Adrenal gland (tissue), 12 donors: ENCODE results near the gene GSX2. TPM values are rescaled to one million over a fixed set of nuclear protein-coding genes. Genes with fewer than 3 reads are reported as not detected.
A peak's percentile ranks its signal among the peaks of the same experiment; 100 is the strongest.

Source experiments
- DNase-seq, 7 donors: peaks; one replicate each; pipeline ENCODE4 v3.0.0-alpha.2; 2019 to 2020
- H3K27ac ChIP-seq, 5 donors: fragments of 200-600 bp; sonication (generic) in 4 of 5; 1 replicate in 3 of 5; 2 replicates in 2 of 5; pipeline versions ENCODE4 v1.5.1 to v1.8.0; 2016 to 2020; ENCODE audit warnings: mild to moderate bottlenecking in 1 of 5
- H3K27me3 ChIP-seq: fragments of 200-600 bp; 2 replicates; pipeline ENCODE4 v1.8.0; 2021
- H3K36me3 ChIP-seq, 2 donors: fragments of 200-600 bp; replicated peaks in 1 of 2; 1 replicate in 1 of 2; 2 replicates in 1 of 2; pipeline versions ENCODE4 v1.5.1 to v1.8.0; 2018 to 2022
- H3K4me1 ChIP-seq, 2 donors: fragments of 200-600 bp; replicated peaks in 1 of 2; 1 replicate in 1 of 2; 2 replicates in 1 of 2; pipeline versions ENCODE4 v1.5.1 to v1.8.0; 2018 to 2021
- H3K4me3 ChIP-seq, 4 donors: fragments of 200-600 bp; sonication (generic) in 3 of 4; one replicate each; pipeline ENCODE4 v1.5.1; 2016 to 2018
- H3K9me3 ChIP-seq, 3 donors: fragments of 200-600 bp; sonication (generic) in 1 of 3; replicated peaks in 1 of 3; 1 replicate in 2 of 3; 2 replicates in 1 of 3; pipeline versions ENCODE4 v1.5.1 to v1.8.0; 2016 to 2021
- POLR2A ChIP-seq, 2 donors: fragments of 450-650 bp; IDR thresholded peaks; one replicate each; pipeline ENCODE4 v1.6.1; 2017; ENCODE audit warnings: antibody characterized with exemption in 2 of 2, mild to moderate bottlenecking in 2 of 2, moderate library complexity in 1 of 2
- WGBS, 4 donors: extraction: QIAGEN DNeasy Blood & Tissue Kit in 2 of 4; methylation state at CpG; one replicate each; pipeline versions ENCODE4 v1.1.5 to v1.1.7; 2013 to 2017; 5-methylcytosine and 5-hydroxymethylcytosine counted together
- intact Hi-C, 2 donors: fragments of 100-400 bp; cut with DNase I; formaldehyde crosslinking; loops; one replicate each; pipeline versions ENCODE4 v1.14.1 to v1.15.0; 2022 to 2023
- polyA plus RNA-seq, 3 donors: library from polyadenylated mRNA; stranded (reverse); fragments of 200-250 nt in 2 of 3; fragments of 350-450 nt in 1 of 3; fragmentation: Illumina TruSeq in 1 of 3; extraction: RNeasy Lipid Tissue Mini Kit (QIAGEN cat#74804) in 1 of 3; gene quantifications; one replicate each; pipeline ENCODE4 v1.2.3, GENCODE V29; 2013 to 2014
- total RNA-seq, 9 donors: library from RNA; depleted of rRNA in 4 of 9; stranded (reverse); fragments of >200 nt in 4 of 9; fragments of 120-200 nt in 1 of 9; fragmentation: NEBNext Ultra II Directional in 1 of 9; extraction: Animal tissue kit (Norgen Biotek cat#: 25700) in 1 of 9; gene quantifications; one replicate each; pipeline versions ENCODE4 v1.1.0 to v1.2.4, GENCODE V29; 2013 to 2023
- TF ChIP-seq, protein P1 (sequence below), 6 experiments: fragments of 450-650 bp in 4 of 6; fragments of 200-600 bp in 2 of 6; sonication (generic) in 1 of 6; IDR thresholded peaks; 1 replicate in 5 of 6; 2 replicates in 1 of 6; pipeline versions ENCODE4 v1.5.1 to v1.8.0; 2016 to 2021; ENCODE audit warnings: antibody characterized with exemption in 6 of 6, mild to moderate bottlenecking in 2 of 6, moderate library complexity in 1 of 6
- donor health status: healthy with polysubstance abuse.
- donor health status: Bipolar disorder and iron deficiency.
- donor health status: DM: yes; HTN: yes; CAD: no.
- donor health status: DM: no; HTN: no; CAD: no.
- donor health status: DM: no; HTN: no; CAD: no.
- donor health status: DM: yes; HTN: yes; CAD: no.

The GSX2 gene
- total and polyA plus RNA-seq, 12 donors: not detected

GRCh38 chr4:54063737-54064316 is 36.1 kb upstream of the GSX2 start:
- H3K4me1 ChIP-seq: peaks cover 31 to 54% of the 10 kb centered on the region in 2 donors
- 0 to 1% (median 0%) methylated on average over 13 to 38 of the region's 38 CpGs for WGBS, 4 donors

DNA sequence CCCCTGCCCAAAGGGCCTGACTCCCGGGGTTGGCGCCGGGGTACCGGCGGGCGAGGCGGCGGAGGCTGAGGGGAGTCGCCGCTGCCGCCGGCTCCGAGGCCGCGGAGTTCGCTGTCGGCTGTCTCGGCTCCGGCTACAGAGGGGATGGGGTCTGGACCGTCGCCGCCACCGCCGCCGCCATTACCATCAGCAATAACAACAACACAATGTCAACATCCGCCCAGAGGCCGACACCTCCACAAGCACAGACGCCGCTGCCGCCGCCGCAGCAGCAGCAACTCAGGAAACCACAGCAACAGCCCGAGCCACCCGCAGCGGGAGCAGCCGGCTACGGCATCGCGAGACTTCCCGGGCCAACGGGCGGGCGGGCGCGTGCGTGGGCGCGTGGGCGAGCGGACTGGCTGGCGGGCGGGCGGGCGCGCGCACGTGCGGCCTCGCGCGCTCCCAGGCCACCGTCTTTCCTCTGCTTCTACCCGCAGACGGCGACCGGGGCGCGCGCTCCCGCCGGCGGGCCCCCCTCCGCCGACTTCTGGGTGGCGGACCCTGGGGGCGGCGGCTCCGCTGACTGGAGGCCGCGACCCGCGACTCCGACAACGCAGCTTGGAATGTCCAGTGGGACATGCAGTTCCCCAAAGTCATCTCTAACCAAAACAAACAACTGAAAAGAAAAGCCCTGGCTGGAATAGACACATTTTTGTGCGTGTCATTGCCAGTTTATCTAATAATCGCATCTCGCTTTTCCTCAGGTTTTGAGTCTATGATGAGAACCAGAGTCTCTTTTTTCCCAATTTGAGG is 35.4 kb upstream of the GSX2 start, which contains the start of gene CHIC2:
Gene CHIC2 (minus strand): TSS at position 289 of the 795 bp plus-strand sequence. CDS start 305 bp downstream, outside the sequence.
- Histone ChIP-seq H3K4me3 (peak within 1 kb of the TSS; percentile 85 to 98 (median 94)), H3K27ac (peak within 1 kb of the TSS; percentile 87 to 99 (median 94)), H3K27me3 (no peaks in the 10 kb centered on the region), H3K4me1 (peaks cover 26 to 47% of the 10 kb centered on the region in 2 donors), H3K36me3 (no peaks in the 10 kb centered on the region), H3K9me3 (no peaks in the 10 kb centered on the region)
- WGBS, 4 donors: 0 to 4% (median 1%) methylated on average over 3 to 87 of the region's 87 CpGs
- TF ChIP-seq, protein P1, sequence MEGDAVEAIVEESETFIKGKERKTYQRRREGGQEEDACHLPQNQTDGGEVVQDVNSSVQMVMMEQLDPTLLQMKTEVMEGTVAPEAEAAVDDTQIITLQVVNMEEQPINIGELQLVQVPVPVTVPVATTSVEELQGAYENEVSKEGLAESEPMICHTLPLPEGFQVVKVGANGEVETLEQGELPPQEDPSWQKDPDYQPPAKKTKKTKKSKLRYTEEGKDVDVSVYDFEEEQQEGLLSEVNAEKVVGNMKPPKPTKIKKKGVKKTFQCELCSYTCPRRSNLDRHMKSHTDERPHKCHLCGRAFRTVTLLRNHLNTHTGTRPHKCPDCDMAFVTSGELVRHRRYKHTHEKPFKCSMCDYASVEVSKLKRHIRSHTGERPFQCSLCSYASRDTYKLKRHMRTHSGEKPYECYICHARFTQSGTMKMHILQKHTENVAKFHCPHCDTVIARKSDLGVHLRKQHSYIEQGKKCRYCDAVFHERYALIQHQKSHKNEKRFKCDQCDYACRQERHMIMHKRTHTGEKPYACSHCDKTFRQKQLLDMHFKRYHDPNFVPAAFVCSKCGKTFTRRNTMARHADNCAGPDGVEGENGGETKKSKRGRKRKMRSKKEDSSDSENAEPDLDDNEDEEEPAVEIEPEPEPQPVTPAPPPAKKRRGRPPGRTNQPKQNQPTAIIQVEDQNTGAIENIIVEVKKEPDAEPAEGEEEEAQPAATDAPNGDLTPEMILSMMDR (IDR thresholded peaks at IDR 0.05): peak in 1 of 6 experiments; percentile 1
- peak; percentile 97 to 99 for TF ChIP-seq POLR2A (IDR thresholded peaks at IDR 0.05)
- DNase-seq: peak; percentile 96 to 98 (median 96)
- intact Hi-C loops: no loop called here

More at GRCh38 chr4:54063737-54064316, 36.1 kb upstream of the GSX2 start:
- intact Hi-C loops: no loop called here
- Histone ChIP-seq H3K9me3 (no peaks in the 10 kb centered on the region), H3K27me3 (no peaks in the 10 kb centered on the region), H3K27ac (peak overlapping the region; percentile 87 to 99 (median 94)), H3K36me3 (no peaks in the 10 kb centered on the region), H3K4me3 (peak overlapping the region; percentile 85 to 98 (median 94))
- no peak for TF ChIP-seq POLR2A (IDR thresholded peaks at IDR 0.05)
- TF ChIP-seq, protein P1 (IDR thresholded peaks at IDR 0.05): peak in 1 of 6 experiments; percentile 1
- DNase-seq: peak in 6 of 7 donors; percentile 40 to 62 (median 50)

- peaks cover 16 to 37% of the 10 kb centered on the region in 2 donors for H3K4me1 ChIP-seq
- peak in 3 of 7 donors; percentile 16 to 61 (median 34) for DNase-seq
- peak overlapping the region in 1 of 4 donors; percentile 98 for H3K4me3 ChIP-seq
- no peaks in the 10 kb centered on the region for H3K36me3 ChIP-seq
- H3K9me3 ChIP-seq: no peaks in the 10 kb centered on the region
- TF ChIP-seq, protein P1 (IDR thresholded peaks at IDR 0.05): no peak
- TF ChIP-seq POLR2A (IDR thresholded peaks at IDR 0.05): no peak
- peak overlapping the region; percentile 22 to 94 (median 78) for H3K27ac ChIP-seq
- H3K27me3 ChIP-seq: no peaks in the 10 kb centered on the region
- intact Hi-C loops: no loop called here
- WGBS, 4 donors: 44 to 66% (median 55%) methylated on average over 6 of the region's 6 CpGs
Observed at GRCh38 chr4:54065282-54066087, 34.5 kb upstream of the GSX2 start.

GRCh38 chr4:54066088-54066415 is 33.9 kb upstream of the GSX2 start:
- H3K36me3 ChIP-seq: no peaks in the 10 kb centered on the region
- peak overlapping the region in 3 of 5 donors; percentile 75 to 94 (median 78) for H3K27ac ChIP-seq
- H3K4me1 ChIP-seq: peaks cover 12 to 31% of the 10 kb centered on the region in 2 donors
- peak in 1 of 7 donors; percentile 10 for DNase-seq
- intact Hi-C loops: no loop called here
- 88 to 97% (median 91%) methylated on average over 2 of the region's 2 CpGs for WGBS, 4 donors
- TF ChIP-seq, protein P1 (IDR thresholded peaks at IDR 0.05): no peak
- TF ChIP-seq POLR2A (IDR thresholded peaks at IDR 0.05): no peak
- no peaks in the 10 kb centered on the region for H3K9me3 ChIP-seq
- H3K4me3 ChIP-seq: no peak overlapping the region
- H3K27me3 ChIP-seq: no peaks in the 10 kb centered on the region
